HepG2 (cell line): ENCODE results near the gene CARHSP1. TPM values are rescaled to one million over a fixed set of nuclear protein-coding genes. Genes with fewer than 3 reads are reported as not detected.

ENCODE experiments used
- EHMT2 ChIP-seq: fragments of 200-600 bp; sonication (generic); IDR thresholded peaks from 2 replicates; pipeline ENCODE4 v1.7.0; 2017; ENCODE audit warnings: antibody characterized with exemption, low read depth, low read length, borderline replicate concordance
- ETS1 ChIP-seq: sonication (generic); formaldehyde crosslinking; IDR thresholded peaks from 2 replicates; pipeline ENCODE4 v1.4.0; 2020; ENCODE audit warnings: missing genetic modification reagents
- HIVEP1 ChIP-seq: sonication (generic); formaldehyde crosslinking; IDR thresholded peaks from 2 replicates; pipeline ENCODE4 v1.4.0; 2020; ENCODE audit warnings: mild to moderate bottlenecking, missing genetic modification reagents
- MYNN ChIP-seq: sonication (generic); formaldehyde crosslinking; IDR thresholded peaks from 2 replicates; pipeline ENCODE4 v1.4.0; 2020; ENCODE audit warnings: mild to moderate bottlenecking, low read depth, missing genetic modification reagents
- NCOA1 ChIP-seq: sonication (generic); formaldehyde crosslinking; IDR thresholded peaks from 2 replicates; pipeline ENCODE4 v1.9.0; 2021; ENCODE audit warnings: missing genetic modification reagents
- NR2C2 ChIP-seq: sonication (generic); formaldehyde crosslinking; IDR thresholded peaks from 2 replicates; pipeline ENCODE4 v1.4.0; 2020; ENCODE audit warnings: missing genetic modification reagents, mild to moderate bottlenecking, moderate library complexity, borderline replicate concordance
- PAF1 ChIP-seq: IDR thresholded peaks from 2 replicates; pipeline ENCODE4 v1.6.1; 2016; ENCODE audit warnings: missing genetic modification reagents, missing compliant biosample characterization
- PHF20 ChIP-seq: sonication (generic); formaldehyde crosslinking; IDR thresholded peaks from 2 replicates; pipeline ENCODE4 v1.5.0; 2020; ENCODE audit warnings: mild to moderate bottlenecking, missing genetic modification reagents
- PHF5A ChIP-seq: IDR thresholded peaks from one replicate; pipeline ENCODE4 v1.6.1; 2018; ENCODE audit warnings: low read depth, missing genetic modification reagents; ENCODE audit not compliant: unreplicated experiment
- PRMT3 ChIP-seq: sonication (generic); formaldehyde crosslinking; IDR thresholded peaks from 2 replicates; pipeline ENCODE4 v1.8.1; 2022; ENCODE audit warnings: low read depth, mild to moderate bottlenecking, moderate library complexity, missing genetic modification reagents, borderline replicate concordance
- SUZ12 ChIP-seq: fragments of 150-350 bp; IDR thresholded peaks from 2 replicates; pipeline ENCODE4 v1.6.1; 2014; ENCODE audit warnings: low read depth, low read length
- TARDBP ChIP-seq: sonication (generic); formaldehyde crosslinking; IDR thresholded peaks from 2 replicates; pipeline ENCODE4 v1.8.0; 2022; ENCODE audit warnings: mild to moderate bottlenecking, missing genetic modification reagents
- ZBTB20 ChIP-seq: sonication (generic); formaldehyde crosslinking; IDR thresholded peaks from 2 replicates; pipeline ENCODE4 v1.8.1; 2023; ENCODE audit warnings: missing genetic modification reagents, low read depth, mild to moderate bottlenecking, borderline replicate concordance
- ZBTB40 ChIP-seq, 2 experiments: fragments of 450-650 bp in 1 of 2; sonication (generic) in 1 of 2; formaldehyde crosslinking in 1 of 2; IDR thresholded peaks; 2 replicates each; pipeline versions ENCODE4 v1.6.1 to v1.8.0; 2016 to 2022; ENCODE audit warnings: antibody characterized with exemption in 1 of 2, mild to moderate bottlenecking in 1 of 2, missing genetic modification reagents in 1 of 2
- polyA plus RNA-seq, 8 experiments: library from polyadenylated mRNA; depleted of rRNA in 3 of 8; stranded (reverse) in 7 of 8; unstranded in 1 of 8; fragments of >200 nt; fragmentation: Illumina TruSeq in 4 of 8; extraction: Trizol in 4 of 8; gene quantifications; 2 replicates each; pipeline versions ENCODE4 v1.2.1 to v1.2.3, GENCODE V29; 2011 to 2016; ENCODE audit warnings: low read depth in 4 of 8, missing spikeins in 1 of 8, mixed read lengths in 1 of 8; ENCODE audit not compliant: insufficient read depth in 1 of 8
- total RNA-seq, 5 experiments: library from RNA; depleted of rRNA; stranded (reverse); fragments of >200 nt; fragmentation: Illumina TruSeq; extraction: Trizol; gene quantifications; 2 replicates each; pipeline ENCODE4 v1.2.3, GENCODE V29; 2016; ENCODE audit warnings: low read depth in 1 of 5
- TF ChIP-seq, protein P1 (sequence below): sonication (generic); formaldehyde crosslinking; conservative IDR thresholded peaks from 2 replicates; pipeline ENCODE4 v1.8.0; 2022; ENCODE audit warnings: low read depth, missing genetic modification reagents

The CARHSP1 gene
- total and polyA plus RNA-seq, 2 of the 13 experiments (the other 11 are each of a cell fraction or from before 2014, with no cell fraction given): 173 to 345 TPM

- TF ChIP-seq ETS1 (CRISPR knock-in tag) (no peak), PAF1 (CRISPR knock-in tag) (0 out of 2 replicates have a peak, but pooled peaks have one; percentile 9), NCOA1 (CRISPR knock-in tag) (no peak), SUZ12 (no peak), TARDBP (CRISPR knock-in tag) (no peak), ZBTB40 (IDR thresholded peaks at IDR 0.05) (no peak), ZBTB40 (CRISPR knock-in tag; IDR thresholded peaks at IDR 0.05) (0 out of 2 replicates have a peak, but pooled peaks have one; percentile 25), EHMT2 (no peak), PHF20 (CRISPR knock-in tag) (no peak), ZBTB20 (CRISPR knock-in tag) (no peak), PHF5A (no peak), PRMT3 (CRISPR knock-in tag) (no peak), HIVEP1 (CRISPR knock-in tag) (no peak), MYNN (CRISPR knock-in tag) (no peak), NR2C2 (CRISPR knock-in tag) (no peak)
- TF ChIP-seq, protein P1, sequence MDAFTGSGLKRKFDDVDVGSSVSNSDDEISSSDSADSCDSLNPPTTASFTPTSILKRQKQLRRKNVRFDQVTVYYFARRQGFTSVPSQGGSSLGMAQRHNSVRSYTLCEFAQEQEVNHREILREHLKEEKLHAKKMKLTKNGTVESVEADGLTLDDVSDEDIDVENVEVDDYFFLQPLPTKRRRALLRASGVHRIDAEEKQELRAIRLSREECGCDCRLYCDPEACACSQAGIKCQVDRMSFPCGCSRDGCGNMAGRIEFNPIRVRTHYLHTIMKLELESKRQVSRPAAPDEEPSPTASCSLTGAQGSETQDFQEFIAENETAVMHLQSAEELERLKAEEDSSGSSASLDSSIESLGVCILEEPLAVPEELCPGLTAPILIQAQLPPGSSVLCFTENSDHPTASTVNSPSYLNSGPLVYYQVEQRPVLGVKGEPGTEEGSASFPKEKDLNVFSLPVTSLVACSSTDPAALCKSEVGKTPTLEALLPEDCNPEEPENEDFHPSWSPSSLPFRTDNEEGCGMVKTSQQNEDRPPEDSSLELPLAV (CRISPR knock-in tag): no peak
Measured at GRCh38 chr16:8905795-8906591, 37.2 kb upstream of the CARHSP1 start (continued).
